Activated T-helper 17 cell treated with anti-CD3 and anti-CD28 coated beads, Interleukin-2, amount 50 U/mL, for 72 hours (primary cell): ENCODE data around the gene CACNB2. TPM values are rescaled to one million over a fixed set of nuclear protein-coding genes. Genes with fewer than 3 reads are reported as not detected.
A peak's percentile ranks its signal among the peaks of the same experiment; 100 is the strongest.

Experiments used
- ATAC-seq: fragments of 150-1000 bp; cut with Tn5 transposase; replicated peaks from 2 replicates; pipeline ENCODE4 v1.10.0; 2021; ENCODE audit warnings: mild to moderate bottlenecking, moderate library complexity
- H3K27ac Mint-ChIP-seq: one replicate; pipeline ENCODE4 v1.8.0; 2022; ENCODE audit warnings: mixed read lengths
- H3K27me3 Mint-ChIP-seq: one replicate; pipeline ENCODE4 v1.8.0; 2022; ENCODE audit warnings: mixed read lengths
- H3K36me3 Mint-ChIP-seq: one replicate; pipeline ENCODE4 v1.8.0; 2022; ENCODE audit warnings: low read depth, mild to moderate bottlenecking, mixed read lengths
- H3K4me1 Mint-ChIP-seq: one replicate; pipeline ENCODE4 v1.8.0; 2022; ENCODE audit warnings: mixed read lengths
- H3K4me3 Mint-ChIP-seq: one replicate; pipeline ENCODE4 v1.8.0; 2022; ENCODE audit warnings: mild to moderate bottlenecking, mixed read lengths
- H3K9me3 Mint-ChIP-seq: one replicate; pipeline ENCODE4 v1.8.0; 2022; ENCODE audit warnings: mixed read lengths
- total RNA-seq, 2 donors: library from RNA; stranded (reverse); gene quantifications; one replicate each; pipeline ENCODE4 v1.2.3, GENCODE V29; 2022

CACNB2 gene
- total RNA-seq, 2 donors from 2014 or later: not detected

- peaks cover 5% of the 10 kb centered on the region for H3K27me3 Mint-ChIP-seq
- no peaks in the 10 kb centered on the region for H3K36me3 Mint-ChIP-seq
- ATAC-seq: no peak
- H3K27ac Mint-ChIP-seq: no peak overlapping the region
- H3K4me1 Mint-ChIP-seq: no peaks in the 10 kb centered on the region
- H3K4me3 Mint-ChIP-seq: no peak overlapping the region
- H3K9me3 Mint-ChIP-seq: peaks cover 3% of the 10 kb centered on the region
These were observed 222.7 kb downstream of the CACNB2 start for GRCh38 chr10:18362892-18363291.

- Mint-ChIP-seq H3K36me3 (no peaks in the 10 kb centered on the region), H3K4me3 (no peak overlapping the region), H3K27me3 (peaks cover 5% of the 10 kb centered on the region), H3K4me1 (no peaks in the 10 kb centered on the region), H3K27ac (no peak overlapping the region), H3K9me3 (peaks cover 3% of the 10 kb centered on the region)
- no peak for ATAC-seq
These were observed 225.0 kb downstream of the CACNB2 start for GRCh38 chr10:18364987-18365775.

- Mint-ChIP-seq H3K4me3 (no peak overlapping the region), H3K27ac (no peak overlapping the region), H3K4me1 (no peaks in the 10 kb centered on the region), H3K27me3 (peaks cover 5% of the 10 kb centered on the region), H3K36me3 (no peaks in the 10 kb centered on the region), H3K9me3 (peaks cover 3% of the 10 kb centered on the region)
- no peak for ATAC-seq
These were observed 227.6 kb downstream of the CACNB2 start for GRCh38 chr10:18367840-18368239.

- peaks cover 5% of the 10 kb centered on the region for H3K27me3 Mint-ChIP-seq
- peaks cover 3% of the 10 kb centered on the region for H3K9me3 Mint-ChIP-seq
- no peak overlapping the region for H3K27ac Mint-ChIP-seq
- ATAC-seq: no peak
- no peaks in the 10 kb centered on the region for H3K36me3 Mint-ChIP-seq
- H3K4me3 Mint-ChIP-seq: no peak overlapping the region
- no peaks in the 10 kb centered on the region for H3K4me1 Mint-ChIP-seq
These were observed 228.0 kb downstream of the CACNB2 start for GRCh38 chr10:18368273-18368672.

- peaks cover 3% of the 10 kb centered on the region for H3K9me3 Mint-ChIP-seq
- no peaks in the 10 kb centered on the region for H3K36me3 Mint-ChIP-seq
- ATAC-seq: no peak
- no peak overlapping the region for H3K4me3 Mint-ChIP-seq
- H3K4me1 Mint-ChIP-seq: no peaks in the 10 kb centered on the region
- peaks cover 5% of the 10 kb centered on the region for H3K27me3 Mint-ChIP-seq
- H3K27ac Mint-ChIP-seq: no peak overlapping the region
These were observed 228.5 kb downstream of the CACNB2 start for GRCh38 chr10:18368682-18369081.

- no peaks in the 10 kb centered on the region for H3K27me3 Mint-ChIP-seq
- ATAC-seq: no peak
- H3K4me1 Mint-ChIP-seq: no peaks in the 10 kb centered on the region
- H3K27ac Mint-ChIP-seq: no peak overlapping the region
- H3K9me3 Mint-ChIP-seq: no peaks in the 10 kb centered on the region
- no peaks in the 10 kb centered on the region for H3K36me3 Mint-ChIP-seq
- H3K4me3 Mint-ChIP-seq: no peak overlapping the region
These were observed 229.7 kb downstream of the CACNB2 start for GRCh38 chr10:18369859-18370473.

- Mint-ChIP-seq H3K36me3 (no peaks in the 10 kb centered on the region), H3K4me1 (no peaks in the 10 kb centered on the region), H3K9me3 (no peaks in the 10 kb centered on the region), H3K27me3 (peaks cover 5% of the 10 kb centered on the region), H3K27ac (no peak overlapping the region), H3K4me3 (no peak overlapping the region)
- no peak for ATAC-seq
These were observed 236.4 kb downstream of the CACNB2 start for GRCh38 chr10:18376650-18377049.

- Mint-ChIP-seq H3K27ac (no peak overlapping the region), H3K4me3 (no peak overlapping the region), H3K27me3 (peaks cover 5% of the 10 kb centered on the region), H3K9me3 (no peaks in the 10 kb centered on the region), H3K36me3 (no peaks in the 10 kb centered on the region), H3K4me1 (no peaks in the 10 kb centered on the region)
- ATAC-seq: no peak
These were observed 237.7 kb downstream of the CACNB2 start for GRCh38 chr10:18377898-18378297.

GRCh38 chr10:18378766-18379165 lies 238.5 kb downstream of the CACNB2 start:
- H3K4me1 Mint-ChIP-seq: no peaks in the 10 kb centered on the region
- peaks cover 5% of the 10 kb centered on the region for H3K27me3 Mint-ChIP-seq
- no peak for ATAC-seq
- no peak overlapping the region for H3K27ac Mint-ChIP-seq
- no peaks in the 10 kb centered on the region for H3K36me3 Mint-ChIP-seq
- no peaks in the 10 kb centered on the region for H3K9me3 Mint-ChIP-seq
- H3K4me3 Mint-ChIP-seq: no peak overlapping the region

GRCh38 chr10:18381679-18382078 lies 241.5 kb downstream of the CACNB2 start:
- Mint-ChIP-seq H3K9me3 (no peaks in the 10 kb centered on the region), H3K4me1 (no peaks in the 10 kb centered on the region), H3K4me3 (no peak overlapping the region), H3K36me3 (no peaks in the 10 kb centered on the region), H3K27ac (no peak overlapping the region), H3K27me3 (peaks cover 5% of the 10 kb centered on the region)
- ATAC-seq: no peak

GRCh38 chr10:18397906-18398305 lies 257.7 kb downstream of the CACNB2 start:
- Mint-ChIP-seq H3K27me3 (peaks cover 4% of the 10 kb centered on the region), H3K36me3 (no peaks in the 10 kb centered on the region), H3K27ac (no peak overlapping the region), H3K9me3 (no peaks in the 10 kb centered on the region), H3K4me3 (no peak overlapping the region), H3K4me1 (no peaks in the 10 kb centered on the region)
- no peak for ATAC-seq

- no peaks in the 10 kb centered on the region for H3K9me3 Mint-ChIP-seq
- H3K36me3 Mint-ChIP-seq: no peaks in the 10 kb centered on the region
- no peaks in the 10 kb centered on the region for H3K4me1 Mint-ChIP-seq
These were observed 258.9 kb downstream of the CACNB2 start for GRCh38 chr10:18399158-18399557.

GRCh38 chr10:18400201-18400905 lies 260.1 kb downstream of the CACNB2 start:
- Mint-ChIP-seq H3K4me1 (no peaks in the 10 kb centered on the region), H3K4me3 (peak overlapping the region; percentile 11), H3K36me3 (no peaks in the 10 kb centered on the region), H3K27me3 (peaks cover 8% of the 10 kb centered on the region), H3K9me3 (no peaks in the 10 kb centered on the region), H3K27ac (no peak overlapping the region)
- no peak for ATAC-seq

More at GRCh38 chr10:18399158-18399557, 258.9 kb downstream of the CACNB2 start:
- Mint-ChIP-seq H3K27me3 (peaks cover 8% of the 10 kb centered on the region), H3K4me3 (no peak overlapping the region), H3K27ac (no peak overlapping the region)
- no peak for ATAC-seq

GRCh38 chr10:18400906-18401245 lies 260.7 kb downstream of the CACNB2 start:
- Mint-ChIP-seq H3K4me3 (peak overlapping the region; percentile 11), H3K4me1 (no peaks in the 10 kb centered on the region), H3K9me3 (no peaks in the 10 kb centered on the region), H3K27ac (no peak overlapping the region), H3K36me3 (no peaks in the 10 kb centered on the region), H3K27me3 (peaks cover 8% of the 10 kb centered on the region)
- ATAC-seq: no peak
